Naive thymus-derived CD4-positive, alpha-beta T cell (primary cell): ENCODE data around the gene FBXO27. TPM values are rescaled to one million over a fixed set of nuclear protein-coding genes. Genes with fewer than 3 reads are reported as not detected.

Experiments
- polyA plus RNA-seq, 2 donors: library from polyadenylated mRNA; unstranded; fragments of 300-500 nt; fragmentation: Illumina TruSeq; gene quantifications; one replicate each; pipeline ENCODE4 v1.2.3, GENCODE V29; 2021
- total RNA-seq, 6 experiments: library from RNA in 5 of 6; stranded (reverse) in 5 of 6; gene quantifications; 1 replicate in 5 of 6; 2 replicates in 1 of 6; pipeline ENCODE4 v1.2.3 and lab custom pipeline; 2021 to 2026

Gene FBXO27
- total and polyA plus RNA-seq, 7 experiments from 2014 or later = 0.35 to 0.48 (median 0.39) TPM; not detected in 4

Other genes with a start within 250 kb of the FBXO27 start
- not detected for gene LGALS7B, start 243.3 kb downstream of the FBXO27 start, total RNA-seq
- not detected for gene LGALS7B, start 243.3 kb downstream of the FBXO27 start, polyA plus RNA-seq
- gene LGALS4, start 219.6 kb downstream of the FBXO27 start, total RNA-seq = 1 to 10 TPM; 2.3 to 9.8 (median 7.2) TPM
- gene LGALS4, start 219.6 kb downstream of the FBXO27 start, polyA plus RNA-seq = under 1 TPM; 0.13 to 0.31 TPM
- gene ECH1, start 200.8 kb downstream of the FBXO27 start, total RNA-seq = 100 to 1,000 TPM in 4 of 5 experiments, 10 to 100 TPM in 1; 71.9 to 149 (median 114) TPM
- gene ECH1, start 200.8 kb downstream of the FBXO27 start, polyA plus RNA-seq = 100 to 1,000 TPM; 216 to 279 TPM
- 100 to 1,000 TPM; 339 to 539 (median 505) TPM for gene HNRNPL, start 182.6 kb downstream of the FBXO27 start, total RNA-seq
- 10 to 100 TPM; 70.6 to 78.7 TPM for gene HNRNPL, start 182.6 kb downstream of the FBXO27 start, polyA plus RNA-seq
- 10 to 100 TPM; 32.8 to 75.9 (median 64.0) TPM for gene RINL, start 154.3 kb downstream of the FBXO27 start, total RNA-seq
- 10 to 100 TPM; 35.3 to 36.1 TPM for gene RINL, start 154.3 kb downstream of the FBXO27 start, polyA plus RNA-seq
- gene SIRT2, start 132.9 kb downstream of the FBXO27 start, total RNA-seq = 10 to 100 TPM; 42.9 to 78.5 (median 54.0) TPM
- 10 to 100 TPM; 30.7 to 39.5 TPM for gene SIRT2, start 132.9 kb downstream of the FBXO27 start, polyA plus RNA-seq
- gene NFKBIB, start 132.6 kb downstream of the FBXO27 start, total RNA-seq = 10 to 100 TPM; 21.7 to 51.8 (median 34.1) TPM
- 1 to 10 TPM; 7.3 to 9.0 TPM for gene NFKBIB, start 132.6 kb downstream of the FBXO27 start, polyA plus RNA-seq
- gene CCER2, start 120.4 kb downstream of the FBXO27 start, total RNA-seq = 1 to 10 TPM in 4 of 5 experiments, under 1 TPM in 1; 0.73 to 1.6 (median 1.3) TPM
- not detected for gene CCER2, start 120.4 kb downstream of the FBXO27 start, polyA plus RNA-seq
- gene SARS2, start 101.8 kb downstream of the FBXO27 start, total RNA-seq = 10 to 100 TPM; 17.5 to 35.6 (median 25.4) TPM
- gene SARS2, start 101.8 kb downstream of the FBXO27 start, polyA plus RNA-seq = 10 to 100 TPM; 10.2 to 16.1 TPM
- gene MRPS12, start 101.6 kb downstream of the FBXO27 start, total RNA-seq = 10 to 100 TPM; 14.0 to 60.0 (median 22.5) TPM
- 10 to 100 TPM; 79.9 to 93.4 TPM for gene MRPS12, start 101.6 kb downstream of the FBXO27 start, polyA plus RNA-seq
- not detected for gene FBXO17, start 56.8 kb downstream of the FBXO27 start, total RNA-seq
- not detected for gene FBXO17, start 56.8 kb downstream of the FBXO27 start, polyA plus RNA-seq
- gene ACP7, start 51.8 kb upstream of the FBXO27 start, total RNA-seq = not detected
- not detected for gene ACP7, start 51.8 kb upstream of the FBXO27 start, polyA plus RNA-seq
- 10 to 100 TPM in 4 of 5 experiments, 1 to 10 TPM in 1; 9.3 to 17.5 (median 12.7) TPM for gene PAK4, start 93.2 kb upstream of the FBXO27 start, total RNA-seq
- gene PAK4, start 93.2 kb upstream of the FBXO27 start, polyA plus RNA-seq = 1 to 10 TPM; 1.0 to 1.9 TPM
- gene NCCRP1, start 164.4 kb upstream of the FBXO27 start, total RNA-seq = not detected
- gene NCCRP1, start 164.4 kb upstream of the FBXO27 start, polyA plus RNA-seq = not detected
- gene SYCN, start 171.7 kb upstream of the FBXO27 start, total RNA-seq = not detected
- not detected for gene SYCN, start 171.7 kb upstream of the FBXO27 start, polyA plus RNA-seq
- not detected for gene IFNL3, start 212.5 kb upstream of the FBXO27 start, total RNA-seq
- gene IFNL3, start 212.5 kb upstream of the FBXO27 start, polyA plus RNA-seq = not detected
- not detected for gene IFNL4, start 216.3 kb upstream of the FBXO27 start, total RNA-seq
- gene IFNL4, start 216.3 kb upstream of the FBXO27 start, polyA plus RNA-seq = not detected
- not detected for gene IFNL2, start 235.8 kb upstream of the FBXO27 start, total RNA-seq
- not detected for gene IFNL2, start 235.8 kb upstream of the FBXO27 start, polyA plus RNA-seq